Upper lobe of right lung (tissue), 1 donor: Measurements from ENCODE around the gene OR10Z1. TPM values are rescaled to one million over a fixed set of nuclear protein-coding genes. Genes with fewer than 3 reads are reported as not detected.

ENCODE experiments used
- ATAC-seq: fragments of 200-7000 bp; cut with Tn5 transposase; one replicate; pipeline ENCODE4 v1.9.1; 2020; ENCODE audit warnings: mild to moderate bottlenecking, moderate library complexity
- DNase-seq: peaks from one replicate; pipeline ENCODE4 v3.0.0-alpha.2; 2020
- H3K27ac ChIP-seq: fragments of 200-600 bp; one replicate; pipeline ENCODE4 v1.8.0; 2022
- H3K27me3 ChIP-seq: fragments of 200-600 bp; one replicate; pipeline ENCODE4 v1.8.0; 2022; ENCODE audit warnings: mild to moderate bottlenecking
- H3K36me3 ChIP-seq: fragments of 200-600 bp; one replicate; pipeline ENCODE4 v1.8.0; 2022
- H3K4me1 ChIP-seq: fragments of 200-600 bp; one replicate; pipeline ENCODE4 v1.8.0; 2022
- H3K4me3 ChIP-seq: fragments of 200-600 bp; one replicate; pipeline ENCODE4 v1.8.0; 2022; ENCODE audit warnings: mild to moderate bottlenecking
- H3K9me3 ChIP-seq: fragments of 200-600 bp; one replicate; pipeline ENCODE4 v1.8.0; 2022
- intact Hi-C: fragments of 100-400 bp; cut with DNase I; formaldehyde crosslinking; loops from one replicate; pipeline ENCODE4 v1.11.0; 2022
- long read RNA-seq: library from polyadenylated mRNA; unstranded; transcript quantifications from one replicate; pipeline ENCODE4 v2.0.0, GENCODE V29; 2021
- total RNA-seq: library from RNA; stranded (reverse); fragmentation: NEBNext Ultra II Directional; extraction: Animal tissue kit (Norgen Biotek cat#: 25700); gene quantifications from one replicate; pipeline ENCODE4 v1.2.1, GENCODE V29; 2021
- TF ChIP-seq, protein P1 (sequence below): fragments of 200-600 bp; IDR thresholded peaks from one replicate; pipeline ENCODE4 v1.8.0; 2022; ENCODE audit warnings: antibody characterized with exemption
- donor health status: DM: no; HTN: yes; CAD: no; lungs with severe emphysema.

OR10Z1 gene, protein sequence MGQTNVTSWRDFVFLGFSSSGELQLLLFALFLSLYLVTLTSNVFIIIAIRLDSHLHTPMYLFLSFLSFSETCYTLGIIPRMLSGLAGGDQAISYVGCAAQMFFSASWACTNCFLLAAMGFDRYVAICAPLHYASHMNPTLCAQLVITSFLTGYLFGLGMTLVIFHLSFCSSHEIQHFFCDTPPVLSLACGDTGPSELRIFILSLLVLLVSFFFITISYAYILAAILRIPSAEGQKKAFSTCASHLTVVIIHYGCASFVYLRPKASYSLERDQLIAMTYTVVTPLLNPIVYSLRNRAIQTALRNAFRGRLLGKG
- not detected for total RNA-seq
- long read RNA-seq, result 0 reads

DNA sequence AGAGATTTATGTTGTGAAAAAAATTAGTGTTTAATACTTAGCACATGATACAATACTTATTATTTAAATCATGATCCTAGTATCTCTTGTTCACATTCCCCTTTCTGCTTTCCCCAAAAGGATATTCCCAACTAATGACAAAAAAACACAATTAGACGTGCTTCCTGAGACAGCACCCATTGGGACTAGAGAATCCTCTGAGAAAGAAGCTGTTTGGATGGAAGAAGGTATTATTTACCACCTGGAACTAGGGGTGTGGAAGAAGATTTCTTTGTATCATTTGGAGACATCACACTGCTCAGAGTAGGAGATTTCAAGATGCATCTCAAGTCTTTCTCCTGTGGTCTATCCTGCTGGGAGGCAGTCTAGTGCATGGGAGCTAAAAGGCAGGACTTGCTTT, at the start of gene OR10Z1:
Gene OR10Z1 (plus strand): TSS at position 301 of the 400 bp plus-strand sequence. CDS start 1,171 bp downstream, outside the sequence.
- TF ChIP-seq, protein P1, sequence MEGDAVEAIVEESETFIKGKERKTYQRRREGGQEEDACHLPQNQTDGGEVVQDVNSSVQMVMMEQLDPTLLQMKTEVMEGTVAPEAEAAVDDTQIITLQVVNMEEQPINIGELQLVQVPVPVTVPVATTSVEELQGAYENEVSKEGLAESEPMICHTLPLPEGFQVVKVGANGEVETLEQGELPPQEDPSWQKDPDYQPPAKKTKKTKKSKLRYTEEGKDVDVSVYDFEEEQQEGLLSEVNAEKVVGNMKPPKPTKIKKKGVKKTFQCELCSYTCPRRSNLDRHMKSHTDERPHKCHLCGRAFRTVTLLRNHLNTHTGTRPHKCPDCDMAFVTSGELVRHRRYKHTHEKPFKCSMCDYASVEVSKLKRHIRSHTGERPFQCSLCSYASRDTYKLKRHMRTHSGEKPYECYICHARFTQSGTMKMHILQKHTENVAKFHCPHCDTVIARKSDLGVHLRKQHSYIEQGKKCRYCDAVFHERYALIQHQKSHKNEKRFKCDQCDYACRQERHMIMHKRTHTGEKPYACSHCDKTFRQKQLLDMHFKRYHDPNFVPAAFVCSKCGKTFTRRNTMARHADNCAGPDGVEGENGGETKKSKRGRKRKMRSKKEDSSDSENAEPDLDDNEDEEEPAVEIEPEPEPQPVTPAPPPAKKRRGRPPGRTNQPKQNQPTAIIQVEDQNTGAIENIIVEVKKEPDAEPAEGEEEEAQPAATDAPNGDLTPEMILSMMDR, result no peak
- H3K9me3 ChIP-seq, result no peaks in the 10 kb centered on the region
- H3K36me3 ChIP-seq, result no peaks in the 10 kb centered on the region
- DNase-seq, result no peak
- H3K27ac ChIP-seq, result no peak within 1 kb of the TSS
- H3K4me3 ChIP-seq, result no peak within 1 kb of the TSS
- H3K27me3 ChIP-seq, result no peaks in the 10 kb centered on the region
- H3K4me1 ChIP-seq, result no peaks in the 10 kb centered on the region
- no peak for ATAC-seq
- intact Hi-C loops, result no loop called here

DNA sequence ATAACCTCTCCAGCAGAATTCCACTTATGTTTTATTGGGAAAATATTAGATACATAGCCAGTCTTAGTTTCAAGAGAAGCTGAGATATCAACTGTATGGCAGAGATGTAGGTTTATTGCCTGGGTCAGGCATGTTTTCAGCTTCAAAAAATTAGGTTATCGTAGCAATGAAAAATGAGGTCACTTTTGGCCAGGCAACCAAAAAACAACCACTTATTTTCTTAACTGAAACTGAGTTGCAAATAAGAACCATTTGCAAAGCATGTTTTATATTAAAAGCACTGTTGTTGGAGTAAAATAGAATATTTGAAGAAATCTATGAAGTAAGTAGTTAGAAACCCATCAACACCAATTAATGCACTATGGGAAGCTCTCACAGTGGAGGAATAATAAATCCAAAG, 45.4 kb upstream of the OR10Z1 start:
- TF ChIP-seq, protein P1, result no peak
- Histone ChIP-seq H3K36me3 (no peaks in the 10 kb centered on the region), H3K27ac (no peak overlapping the region), H3K9me3 (no peaks in the 10 kb centered on the region), H3K4me3 (no peak overlapping the region), H3K27me3 (no peaks in the 10 kb centered on the region), H3K4me1 (no peaks in the 10 kb centered on the region)
- DNase-seq (no peak), ATAC-seq (no peak)
- intact Hi-C loops, result no loop called here

DNA sequence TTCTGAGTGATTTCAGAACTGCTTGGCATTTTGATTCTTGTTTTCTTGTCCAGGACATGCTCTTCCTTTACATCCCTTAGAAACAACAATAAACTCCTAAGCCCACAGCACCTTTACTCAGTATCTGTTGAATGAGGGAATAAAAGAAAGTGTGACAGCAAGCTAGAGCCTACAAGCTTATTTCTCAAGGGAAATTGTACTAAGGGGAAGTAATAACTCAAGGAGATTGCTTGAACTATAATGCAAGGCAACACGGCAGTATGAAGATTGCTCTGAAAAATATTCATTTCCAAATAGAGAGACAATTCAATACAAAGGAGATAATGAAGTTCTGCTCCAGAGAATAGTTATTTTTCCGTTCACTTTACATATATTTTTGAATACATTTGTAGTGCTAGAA, 41.2 kb upstream of the OR10Z1 start:
- H3K4me1 ChIP-seq, result no peaks in the 10 kb centered on the region
- H3K4me3 ChIP-seq, result no peak overlapping the region
- TF ChIP-seq, protein P1, result no peak
- no peak for ATAC-seq
- no peaks in the 10 kb centered on the region for H3K9me3 ChIP-seq
- no peaks in the 10 kb centered on the region for H3K27me3 ChIP-seq
- DNase-seq, result no peak
- no peak overlapping the region for H3K27ac ChIP-seq
- no peaks in the 10 kb centered on the region for H3K36me3 ChIP-seq
- intact Hi-C loops, result no loop called here

DNA sequence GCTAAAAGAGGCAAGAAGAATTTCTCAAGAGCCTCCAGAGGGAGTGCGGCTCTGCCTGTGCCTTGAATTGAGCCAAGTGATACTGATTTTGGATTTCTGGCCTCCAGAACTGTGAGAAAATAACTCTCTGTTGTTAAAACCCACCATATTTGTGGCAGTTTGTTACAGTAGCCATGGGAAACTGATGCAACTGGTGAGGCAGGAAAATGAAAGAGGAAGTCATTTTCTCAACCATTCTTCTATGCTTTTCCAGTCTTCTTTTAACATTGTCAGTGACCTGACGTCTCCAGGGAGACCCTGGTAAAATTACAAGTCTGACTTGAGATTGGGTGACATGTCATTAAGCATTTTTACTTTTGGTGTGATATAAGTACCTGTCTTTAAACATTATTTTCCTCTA, 40.5 kb upstream of the OR10Z1 start:
- ATAC-seq (no peak), DNase-seq (no peak)
- Histone ChIP-seq H3K36me3 (no peaks in the 10 kb centered on the region), H3K27me3 (no peaks in the 10 kb centered on the region), H3K4me1 (no peaks in the 10 kb centered on the region), H3K27ac (no peak overlapping the region), H3K9me3 (no peaks in the 10 kb centered on the region), H3K4me3 (no peak overlapping the region)
- intact Hi-C loops, result no loop called here
- TF ChIP-seq, protein P1, result no peak

DNA sequence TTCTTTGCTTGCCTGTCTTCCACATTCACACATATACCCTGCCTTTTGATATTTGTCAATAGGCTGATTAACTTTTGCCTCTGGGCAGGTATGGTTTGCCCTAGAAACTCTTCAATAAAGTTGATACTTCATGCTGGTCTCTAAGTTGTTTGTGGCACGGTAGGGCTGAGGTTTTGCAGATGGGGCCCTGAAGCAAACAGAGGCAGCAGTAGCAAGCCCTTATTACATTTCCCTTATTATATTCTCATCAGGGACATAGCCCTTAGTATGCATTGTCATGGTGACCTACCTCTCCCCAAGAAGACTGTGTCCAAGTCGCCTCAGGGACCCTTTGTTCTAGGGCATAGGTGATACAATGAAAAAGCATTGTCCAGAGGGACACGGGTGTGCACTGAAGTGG, 34.6 kb upstream of the OR10Z1 start, which contains the start of gene OR6P1:
Gene OR6P1 (minus strand): TSS at position 101 of the 400 bp plus-strand sequence. CDS start 6,976 bp downstream, outside the sequence.
- no peaks in the 10 kb centered on the region for H3K27me3 ChIP-seq
- no peak for ATAC-seq
- H3K36me3 ChIP-seq, result no peaks in the 10 kb centered on the region
- DNase-seq, result no peak
- no peak within 1 kb of the TSS for H3K27ac ChIP-seq
- no peaks in the 10 kb centered on the region for H3K4me1 ChIP-seq
- no peaks in the 10 kb centered on the region for H3K9me3 ChIP-seq
- no peak within 1 kb of the TSS for H3K4me3 ChIP-seq
- intact Hi-C loops, result no loop called here
- TF ChIP-seq, protein P1, result no peak
